GM11168 (cell line): ENCODE data around the gene CHSY1.

Source experiments
- in situ Hi-C: fragments of 300-500 bp; cut with MboI; formaldehyde crosslinking; loops from one replicate; pipeline ENCODE4 v1.12.0; 2022; ENCODE audit warnings: low sequenced_read_pairs; ENCODE audit not compliant: unreplicated experiment

Gene CHSY1

GRCh38 chr15:101159936-101160815, 91.7 kb downstream of the CHSY1 start:
- in situ Hi-C loops, result no loop called here

GRCh38 chr15:101159096-101159935, 92.5 kb downstream of the CHSY1 start:
- in situ Hi-C loops, result no loop called here

- in situ Hi-C loops, result no loop called here
Measured at GRCh38 chr15:101158166-101159095, 93.4 kb downstream of the CHSY1 start.

GRCh38 chr15:101157721-101158120, 94.1 kb downstream of the CHSY1 start:
- in situ Hi-C loops, result no loop called here

GRCh38 chr15:101156509-101157159, 95.2 kb downstream of the CHSY1 start:
- in situ Hi-C loops, result no loop called here

GRCh38 chr15:101156061-101156460, 95.8 kb downstream of the CHSY1 start:
- in situ Hi-C loops, result no loop called here

GRCh38 chr15:101153801-101154656, 97.8 kb downstream of the CHSY1 start:
- in situ Hi-C loops, result no loop called here

- in situ Hi-C loops, result no loop called here
Measured at GRCh38 chr15:101152914-101153313, 98.9 kb downstream of the CHSY1 start.

- in situ Hi-C loops, result no loop called here
Measured at GRCh38 chr15:101151288-101151687, 100.6 kb downstream of the CHSY1 start.

- in situ Hi-C loops, result no loop called here
Measured at GRCh38 chr15:101150723-101151040, 101.2 kb downstream of the CHSY1 start.

- in situ Hi-C loops, result no loop called here
Measured at GRCh38 chr15:101149864-101150722, 101.8 kb downstream of the CHSY1 start.

GRCh38 chr15:101148881-101149664, 102.8 kb downstream of the CHSY1 start:
- in situ Hi-C loops, result no loop called here

- in situ Hi-C loops, result no loop called here
Measured at GRCh38 chr15:101148166-101148880, 103.5 kb downstream of the CHSY1 start.

- in situ Hi-C loops, result no loop called here
Measured at GRCh38 chr15:101147181-101147580, 104.7 kb downstream of the CHSY1 start.

GRCh38 chr15:101146118-101146702, 105.6 kb downstream of the CHSY1 start:
- in situ Hi-C loops, result no loop called here

GRCh38 chr15:101145362-101145761, 106.5 kb downstream of the CHSY1 start:
- in situ Hi-C loops, result no loop called here
